Psoas muscle (tissue), 8 donors: ENCODE results near the gene NCS1. TPM values are rescaled to one million over a fixed set of nuclear protein-coding genes. Genes with fewer than 3 reads are reported as not detected.

Experiments
- ATAC-seq, 4 donors: fragments of 200-7000 bp; cut with Tn5 transposase; one replicate each; pipeline ENCODE4 v1.9.1; 2020; ENCODE audit warnings: moderate library complexity in 3 of 4, mild to moderate bottlenecking in 2 of 4
- DNase-seq, 2 donors: peaks; one replicate each; pipeline ENCODE4 v3.0.0-alpha.2; 2020
- H3K27ac ChIP-seq: fragments of 200-600 bp; one replicate; pipeline ENCODE4 v1.8.0; 2022
- H3K27me3 ChIP-seq, 3 donors: fragments of 200-600 bp in 1 of 3; one replicate each; pipeline versions ENCODE4 v1.6.1 to v1.8.0; 2013 to 2022; ENCODE audit warnings: low read length in 2 of 3, mild to moderate bottlenecking in 2 of 3, moderate library complexity in 1 of 3; ENCODE audit not compliant: insufficient read depth in 3 of 3
- H3K36me3 ChIP-seq, 2 donors: fragments of 200-600 bp in 1 of 2; one replicate each; pipeline versions ENCODE4 v1.6.1 to v1.8.0; 2013 to 2022; ENCODE audit warnings: low read depth in 1 of 2, mild to moderate bottlenecking in 1 of 2, moderate library complexity in 1 of 2; ENCODE audit not compliant: insufficient read depth in 1 of 2
- H3K4me1 ChIP-seq: fragments of 200-600 bp; one replicate; pipeline ENCODE4 v1.8.0; 2022
- H3K4me3 ChIP-seq: fragments of 200-600 bp; one replicate; pipeline ENCODE4 v1.8.0; 2022; ENCODE audit warnings: mild to moderate bottlenecking
- H3K9me3 ChIP-seq: fragments of 200-600 bp; one replicate; pipeline ENCODE4 v1.8.0; 2022
- WGBS, 3 donors: extraction: QIAGEN DNeasy Blood & Tissue Kit; methylation state at CpG; one replicate each; pipeline versions ENCODE4 v1.1.6 to v1.1.7; 2013; 5-methylcytosine and 5-hydroxymethylcytosine counted together
- intact Hi-C, 2 donors: fragments of 100-400 bp; cut with DNase I; formaldehyde crosslinking; loops; one replicate each; pipeline versions ENCODE4 v1.11.0 to v1.14.2; 2022
- polyA plus RNA-seq, 3 donors: library from polyadenylated mRNA; stranded (reverse); fragments of 200-250 nt; gene quantifications; one replicate each; pipeline ENCODE4 v1.2.3, GENCODE V29; 2013
- total RNA-seq, 4 donors: library from RNA; stranded (reverse); fragmentation: NEBNext Ultra II Directional in 2 of 4; extraction: Animal tissue kit (Norgen Biotek cat#: 25700) in 2 of 4; gene quantifications; one replicate each; pipeline versions ENCODE4 v1.2.1 to v1.2.4, GENCODE V29; 2021 to 2023
- TF ChIP-seq, protein P1 (sequence below): fragments of 200-600 bp; IDR thresholded peaks from one replicate; pipeline ENCODE4 v1.8.0; 2022; ENCODE audit warnings: antibody characterized with exemption
- donor health status: healthy with polysubstance abuse.
- donor health status: DM: no; HTN: no; CAD: no; lungs with moderate emphysema.
- donor health status: Bipolar disorder and iron deficiency.
- donor health status: healthy.
- donor health status: DM: yes; HTN: yes; CAD: no.
- donor health status: DM: no; HTN: no; CAD: no.
- donor health status: DM: no; HTN: no; CAD: no.
- donor health status: DM: yes; HTN: yes; CAD: no.

Gene NCS1
- total and polyA plus RNA-seq, 7 donors: 2.9 to 7.5 (median 3.8) TPM

DNA sequence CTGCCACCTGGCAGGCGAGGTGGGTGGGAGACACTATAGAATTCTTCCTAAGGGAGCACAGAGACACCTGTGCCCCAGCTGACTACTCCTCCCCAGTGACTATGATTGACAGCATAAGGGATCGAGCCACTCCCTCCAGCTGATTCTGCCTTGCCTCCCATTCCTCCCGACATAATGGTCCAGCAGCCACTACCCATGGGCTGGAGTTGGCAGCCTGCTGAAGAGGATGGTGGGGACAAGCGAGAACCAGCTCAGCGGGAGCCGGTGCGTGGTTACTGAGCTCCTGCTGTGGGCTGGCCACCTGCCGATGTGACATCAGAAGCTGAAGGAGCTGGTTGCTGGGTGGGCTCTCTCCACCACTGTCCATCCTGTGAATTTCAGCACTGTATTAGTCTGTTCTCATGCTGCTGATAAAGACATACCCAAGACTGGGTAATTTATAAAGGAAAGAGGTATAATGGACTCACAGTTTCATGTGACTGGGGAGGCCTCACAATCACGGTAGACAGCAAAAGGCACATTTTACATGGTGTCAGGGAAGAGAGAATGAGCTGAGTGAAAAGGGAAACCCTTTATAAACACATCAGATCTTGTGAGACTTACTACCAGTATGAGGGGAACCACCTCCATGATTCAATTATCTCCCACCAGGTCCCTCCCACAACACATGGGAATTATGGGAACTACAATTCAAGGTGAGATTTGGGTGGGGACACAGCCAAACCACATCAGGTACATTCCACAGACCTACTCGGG, 12.1 kb upstream of the NCS1 start:
- intact Hi-C loops: no loop called here
- Histone ChIP-seq H3K27ac (no peak overlapping the region), H3K9me3 (no peaks in the 10 kb centered on the region), H3K4me3 (no peak overlapping the region), H3K4me1 (no peaks in the 10 kb centered on the region), H3K36me3 (no peaks in the 10 kb centered on the region), H3K27me3 (peaks cover 0 to 8% (median 0%) of the 10 kb centered on the region in 3 donors)
- DNase-seq: no peak
- no peak for ATAC-seq
- TF ChIP-seq, protein P1, sequence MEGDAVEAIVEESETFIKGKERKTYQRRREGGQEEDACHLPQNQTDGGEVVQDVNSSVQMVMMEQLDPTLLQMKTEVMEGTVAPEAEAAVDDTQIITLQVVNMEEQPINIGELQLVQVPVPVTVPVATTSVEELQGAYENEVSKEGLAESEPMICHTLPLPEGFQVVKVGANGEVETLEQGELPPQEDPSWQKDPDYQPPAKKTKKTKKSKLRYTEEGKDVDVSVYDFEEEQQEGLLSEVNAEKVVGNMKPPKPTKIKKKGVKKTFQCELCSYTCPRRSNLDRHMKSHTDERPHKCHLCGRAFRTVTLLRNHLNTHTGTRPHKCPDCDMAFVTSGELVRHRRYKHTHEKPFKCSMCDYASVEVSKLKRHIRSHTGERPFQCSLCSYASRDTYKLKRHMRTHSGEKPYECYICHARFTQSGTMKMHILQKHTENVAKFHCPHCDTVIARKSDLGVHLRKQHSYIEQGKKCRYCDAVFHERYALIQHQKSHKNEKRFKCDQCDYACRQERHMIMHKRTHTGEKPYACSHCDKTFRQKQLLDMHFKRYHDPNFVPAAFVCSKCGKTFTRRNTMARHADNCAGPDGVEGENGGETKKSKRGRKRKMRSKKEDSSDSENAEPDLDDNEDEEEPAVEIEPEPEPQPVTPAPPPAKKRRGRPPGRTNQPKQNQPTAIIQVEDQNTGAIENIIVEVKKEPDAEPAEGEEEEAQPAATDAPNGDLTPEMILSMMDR: no peak
- WGBS, 3 donors: 65 to 75% (median 70%) methylated on average over 10 of the region's 10 CpGs

DNA sequence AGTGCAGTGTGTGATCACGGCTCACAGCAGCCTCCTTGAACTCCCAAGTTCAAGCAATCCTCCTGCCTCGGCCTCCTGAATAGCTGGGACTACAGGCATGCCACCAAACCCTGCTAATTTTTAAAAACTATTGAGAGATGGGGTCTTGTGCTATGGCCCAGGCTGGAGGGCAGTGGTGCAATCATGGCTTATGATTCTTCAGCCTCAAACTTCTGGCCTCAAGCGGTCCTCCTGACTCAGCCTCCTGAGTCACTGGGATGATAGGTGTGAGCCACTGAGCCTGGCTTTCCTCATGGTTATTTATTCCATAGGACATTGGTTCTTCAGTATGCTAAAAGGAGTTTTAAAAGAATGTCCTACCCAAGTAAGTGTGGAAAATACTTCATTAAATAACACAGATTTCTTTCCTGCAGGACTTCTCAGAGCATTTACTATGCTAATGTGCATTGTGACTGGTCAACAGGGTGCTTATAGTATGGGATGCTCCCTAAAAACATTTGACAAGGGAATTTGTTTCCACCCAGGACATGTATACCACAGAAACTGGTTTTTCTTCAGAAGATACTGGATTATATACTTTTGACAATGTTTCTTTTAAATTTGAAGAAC, 11.2 kb upstream of the NCS1 start:
- ATAC-seq: no peak
- intact Hi-C loops: no loop called here
- 92 to 96% (median 95%) methylated on average over 3 of the region's 3 CpGs for WGBS, 3 donors

DNA sequence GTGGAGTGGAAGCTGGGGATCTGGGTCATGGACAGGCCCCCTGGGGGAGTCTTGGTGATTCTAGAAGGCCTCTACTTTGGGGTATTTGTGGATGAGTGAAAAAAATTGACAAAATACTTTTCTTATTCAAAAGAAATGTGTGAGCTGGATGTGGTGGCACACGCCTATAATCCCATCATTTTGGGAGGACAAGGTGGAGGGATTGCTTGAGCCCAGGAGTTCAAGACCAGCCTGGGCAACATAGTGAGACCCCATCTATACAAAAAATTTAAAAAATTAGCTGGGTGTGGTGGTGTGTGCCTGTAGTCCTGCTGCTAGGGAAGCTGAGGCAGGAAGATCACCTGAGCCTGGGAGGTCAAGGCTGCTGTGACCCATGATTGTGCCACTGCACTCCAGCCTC, 6.6 kb upstream of the NCS1 start:
- intact Hi-C loops: no loop called here
- no peaks in the 10 kb centered on the region for H3K4me1 ChIP-seq
- TF ChIP-seq, protein P1: no peak

More for the DNA sequence above, 11.2 kb upstream of the NCS1 start:
- Histone ChIP-seq H3K36me3 (no peaks in the 10 kb centered on the region), H3K9me3 (no peaks in the 10 kb centered on the region), H3K27ac (no peak overlapping the region), H3K4me1 (no peaks in the 10 kb centered on the region), H3K27me3 (peaks cover 0 to 8% (median 0%) of the 10 kb centered on the region in 3 donors), H3K4me3 (no peak overlapping the region)
- no peak for DNase-seq
- TF ChIP-seq, protein P1: no peak

DNA sequence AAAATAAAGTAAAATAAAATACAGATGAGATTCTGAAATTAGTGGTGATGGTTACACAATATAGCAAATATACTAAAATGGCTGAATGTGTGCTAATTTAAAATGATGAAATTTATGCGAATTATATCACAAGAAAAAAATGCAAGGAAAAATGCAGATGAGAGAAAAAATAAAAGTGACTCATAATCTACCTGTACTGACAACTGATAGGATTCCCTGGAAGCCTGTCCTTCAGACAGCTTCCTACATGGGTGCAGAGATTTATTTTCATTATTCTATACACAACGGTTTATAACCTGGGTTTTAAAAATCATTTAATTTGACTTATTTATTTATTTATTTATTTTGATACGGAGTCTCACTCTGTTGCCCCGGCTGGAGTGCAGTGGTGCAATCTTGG, 5.8 kb upstream of the NCS1 start:
- ATAC-seq: no peak
- Histone ChIP-seq H3K4me1 (no peaks in the 10 kb centered on the region), H3K36me3 (no peaks in the 10 kb centered on the region), H3K9me3 (no peaks in the 10 kb centered on the region), H3K27me3 (no peaks in the 10 kb centered on the region), H3K4me3 (no peak overlapping the region), H3K27ac (no peak overlapping the region)
- intact Hi-C loops: no loop called here
- 73 to 90% (median 84%) methylated on average over 4 of the region's 4 CpGs for whole genome bisulfite sequencing, 3 donors
- DNase-seq: no peak
- TF ChIP-seq, protein P1: no peak

More for the DNA sequence above, 6.6 kb upstream of the NCS1 start:
- Histone ChIP-seq H3K36me3 (no peaks in the 10 kb centered on the region), H3K4me3 (no peak overlapping the region), H3K27me3 (peaks cover 0 to 1% (median 0%) of the 10 kb centered on the region in 3 donors), H3K9me3 (no peaks in the 10 kb centered on the region), H3K27ac (no peak overlapping the region)
- DNase-seq: no peak
- ATAC-seq: no peak
- WGBS, 3 donors: 95 to 100% (median 100%) methylated on average over 1 of the region's 1 CpG
